ENCODE measurements around the gene CBLC. TPM values are rescaled to one million over a fixed set of nuclear protein-coding genes. Genes with fewer than 3 reads are reported as not detected.
A peak's percentile ranks its signal among the peaks of the same experiment; 100 is the strongest.
"Not testable (repeated sequence)": the region's sequence is repeated elsewhere in the genome, so short reads cannot be mapped to it uniquely, and the experiment has no call there.

CBLC gene
- total RNA-seq, 2 donors from 2014 or later, result 0.42 TPM; not detected in 1

DNA sequence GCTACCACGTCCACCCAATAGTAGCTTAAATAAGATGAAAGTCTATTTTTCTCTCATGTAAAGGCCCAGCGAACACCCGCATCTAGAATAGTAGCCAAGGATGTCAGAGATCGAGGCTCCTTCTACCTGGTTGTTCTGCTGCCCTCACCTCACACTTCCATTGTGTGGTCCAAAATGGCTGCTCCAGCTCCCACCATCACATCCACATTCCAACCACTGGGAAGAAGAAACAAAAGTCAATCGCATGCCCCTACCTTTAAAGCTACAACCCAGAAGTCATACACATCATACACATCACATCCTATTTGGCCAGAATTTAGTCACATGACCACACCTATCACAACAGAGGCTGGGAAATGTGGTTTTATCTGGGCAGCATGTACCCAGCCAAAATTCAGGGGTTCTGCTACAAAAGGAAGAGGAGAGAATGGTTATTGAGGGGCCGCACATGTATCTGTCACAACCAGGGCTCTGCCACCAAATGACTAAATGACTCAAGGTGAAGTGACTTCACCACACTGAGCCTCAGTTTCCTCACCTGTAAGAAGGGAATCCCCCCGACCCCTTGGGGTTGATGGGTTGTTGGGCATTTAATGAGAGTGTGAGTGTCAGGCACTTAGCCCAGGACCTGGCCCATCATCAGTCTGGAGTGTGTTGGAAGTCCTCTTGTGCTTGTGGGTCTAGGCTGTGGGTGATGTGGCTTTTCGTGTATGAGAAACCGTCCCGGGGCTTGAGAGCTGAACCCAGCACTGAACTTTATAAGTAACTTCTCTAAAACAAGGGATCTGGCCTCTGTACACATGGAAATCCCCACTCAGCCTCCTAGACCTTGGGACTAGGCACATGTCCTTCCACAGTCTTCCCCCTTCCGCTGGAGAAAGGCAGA, 10.2 kb upstream of the CBLC start:
- TF ChIP-seq, protein P1, sequence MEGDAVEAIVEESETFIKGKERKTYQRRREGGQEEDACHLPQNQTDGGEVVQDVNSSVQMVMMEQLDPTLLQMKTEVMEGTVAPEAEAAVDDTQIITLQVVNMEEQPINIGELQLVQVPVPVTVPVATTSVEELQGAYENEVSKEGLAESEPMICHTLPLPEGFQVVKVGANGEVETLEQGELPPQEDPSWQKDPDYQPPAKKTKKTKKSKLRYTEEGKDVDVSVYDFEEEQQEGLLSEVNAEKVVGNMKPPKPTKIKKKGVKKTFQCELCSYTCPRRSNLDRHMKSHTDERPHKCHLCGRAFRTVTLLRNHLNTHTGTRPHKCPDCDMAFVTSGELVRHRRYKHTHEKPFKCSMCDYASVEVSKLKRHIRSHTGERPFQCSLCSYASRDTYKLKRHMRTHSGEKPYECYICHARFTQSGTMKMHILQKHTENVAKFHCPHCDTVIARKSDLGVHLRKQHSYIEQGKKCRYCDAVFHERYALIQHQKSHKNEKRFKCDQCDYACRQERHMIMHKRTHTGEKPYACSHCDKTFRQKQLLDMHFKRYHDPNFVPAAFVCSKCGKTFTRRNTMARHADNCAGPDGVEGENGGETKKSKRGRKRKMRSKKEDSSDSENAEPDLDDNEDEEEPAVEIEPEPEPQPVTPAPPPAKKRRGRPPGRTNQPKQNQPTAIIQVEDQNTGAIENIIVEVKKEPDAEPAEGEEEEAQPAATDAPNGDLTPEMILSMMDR (IDR thresholded peaks at IDR 0.05), result no peak
- Histone ChIP-seq H3K36me3 (no peaks in the 10 kb centered on the region), H3K4me1 (ENCODE audit: control insufficient read depth in 1 of 2, low read depth in 2 of 2) (peaks cover 0 to 6% of the 10 kb centered on the region in 2 donors), H3K27me3 (replicated peaks; ENCODE audit: insufficient read depth) (no peaks in the 10 kb centered on the region), H3K4me3 (no peak overlapping the region), H3K27ac (no peak overlapping the region), H3K9me3 (no peaks in the 10 kb centered on the region)
- ATAC-seq (ENCODE audit: insufficient number of reproducible peaks, low FRiP score, low read depth) (no peak), DNase-seq (ENCODE audit: low spot score) (no peak)

DNA sequence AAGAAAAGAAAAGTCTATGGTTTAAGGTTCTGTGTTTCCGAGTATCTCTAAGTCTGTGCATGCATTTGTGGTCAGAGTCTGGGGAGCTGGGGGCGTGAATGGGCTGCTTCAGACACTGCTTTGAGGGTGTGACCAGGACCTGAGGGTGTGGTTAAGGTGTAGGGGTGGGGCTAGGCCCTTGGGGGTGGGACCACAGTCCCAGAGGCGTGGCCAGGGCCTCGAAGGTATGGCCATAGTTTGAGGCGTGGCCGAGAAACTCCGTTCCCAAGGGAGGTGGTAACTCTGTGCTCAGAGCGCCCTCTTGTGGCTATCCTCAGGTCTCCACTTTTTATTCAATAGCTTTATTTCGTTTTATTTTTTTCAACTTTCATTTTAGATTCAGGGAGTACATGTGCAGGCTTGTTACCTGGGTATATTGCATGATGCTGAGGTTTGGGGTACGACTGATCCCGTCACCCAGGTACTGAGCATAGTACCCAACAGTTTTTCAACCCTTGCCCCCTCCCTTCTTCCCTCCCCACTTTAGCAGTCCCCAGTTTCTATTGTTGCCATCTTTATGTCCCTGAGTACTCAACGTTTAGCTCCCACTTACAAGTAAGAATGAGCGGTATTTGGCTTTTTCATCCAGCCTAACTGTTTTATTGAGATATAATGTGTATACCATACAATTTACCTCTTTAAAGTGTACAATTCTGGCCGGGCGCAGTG, 7.0 kb upstream of the CBLC start:
- Histone ChIP-seq H3K4me1 (ENCODE audit: control insufficient read depth in 1 of 2, low read depth in 2 of 2) (peaks cover 0 to 6% of the 10 kb centered on the region in 2 donors), H3K36me3 (no peaks in the 10 kb centered on the region), H3K4me3 (no peak overlapping the region), H3K27me3 (replicated peaks; ENCODE audit: insufficient read depth) (no peaks in the 10 kb centered on the region), H3K27ac (no peak overlapping the region), H3K9me3 (no peaks in the 10 kb centered on the region)
- DNase-seq (ENCODE audit: low spot score) (peak; percentile 86), ATAC-seq (ENCODE audit: insufficient number of reproducible peaks, low FRiP score, low read depth) (peak; percentile 73)
- TF ChIP-seq, protein P1 (IDR thresholded peaks at IDR 0.05), result peak; percentile 88

DNA sequence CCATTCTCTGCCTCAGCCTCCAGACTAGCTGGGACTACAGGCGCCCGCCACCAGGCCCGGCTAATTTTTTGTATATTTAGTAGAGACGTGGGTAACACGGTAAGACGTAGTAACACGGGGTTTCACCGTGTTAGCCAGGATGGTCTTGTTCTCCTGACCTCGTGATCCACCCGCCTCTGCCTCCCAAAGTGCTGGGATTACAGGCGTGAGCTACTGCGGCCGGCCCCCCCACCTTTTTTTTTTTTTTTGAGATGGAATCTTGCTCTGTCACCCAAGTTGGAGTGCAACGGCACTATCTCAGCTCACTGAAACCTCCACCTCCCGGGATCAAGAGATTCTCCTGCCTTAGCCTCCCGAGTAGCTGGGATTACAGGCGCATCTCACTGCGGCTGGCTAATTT, 5.5 kb upstream of the CBLC start:
- H3K4me1 ChIP-seq (ENCODE audit: control insufficient read depth in 1 of 2, low read depth in 2 of 2); H3K4me3 ChIP-seq; H3K36me3 ChIP-seq; ATAC-seq (ENCODE audit: insufficient number of reproducible peaks, low FRiP score, low read depth); H3K9me3 ChIP-seq; DNase-seq (ENCODE audit: low spot score); H3K27ac ChIP-seq; H3K27me3 ChIP-seq (replicated peaks; ENCODE audit: insufficient read depth): not testable (repeated sequence)

DNA sequence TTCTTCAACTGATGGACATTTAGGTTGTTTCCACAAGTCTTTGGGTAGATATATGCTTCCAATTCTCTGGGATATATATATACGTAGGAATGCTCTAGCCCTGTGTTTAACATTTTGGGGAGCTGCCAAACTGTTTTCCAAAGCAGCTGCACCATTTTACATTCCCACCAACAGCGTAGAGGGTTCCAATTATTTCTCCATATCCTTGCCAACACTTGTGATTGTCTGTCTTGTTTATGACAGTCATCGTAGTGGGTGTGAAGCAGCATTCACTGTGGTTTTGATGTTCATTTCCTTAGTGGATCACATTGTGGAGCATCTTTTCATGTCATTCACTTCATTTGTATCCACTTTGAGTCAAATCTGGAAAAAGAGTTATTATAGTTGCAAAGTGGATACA, 4.7 kb upstream of the CBLC start:
- Histone ChIP-seq H3K27ac (no peak overlapping the region), H3K36me3 (no peaks in the 10 kb centered on the region), H3K4me1 (ENCODE audit: control insufficient read depth in 1 of 2, low read depth in 2 of 2) (peaks cover 0 to 6% of the 10 kb centered on the region in 2 donors), H3K27me3 (replicated peaks; ENCODE audit: insufficient read depth) (no peaks in the 10 kb centered on the region), H3K4me3 (no peak overlapping the region), H3K9me3 (no peaks in the 10 kb centered on the region)
- TF ChIP-seq, protein P1 (IDR thresholded peaks at IDR 0.05), result no peak
- no peak for ATAC-seq (ENCODE audit: insufficient number of reproducible peaks, low FRiP score, low read depth)
- no peak for DNase-seq (ENCODE audit: low spot score)

DNA sequence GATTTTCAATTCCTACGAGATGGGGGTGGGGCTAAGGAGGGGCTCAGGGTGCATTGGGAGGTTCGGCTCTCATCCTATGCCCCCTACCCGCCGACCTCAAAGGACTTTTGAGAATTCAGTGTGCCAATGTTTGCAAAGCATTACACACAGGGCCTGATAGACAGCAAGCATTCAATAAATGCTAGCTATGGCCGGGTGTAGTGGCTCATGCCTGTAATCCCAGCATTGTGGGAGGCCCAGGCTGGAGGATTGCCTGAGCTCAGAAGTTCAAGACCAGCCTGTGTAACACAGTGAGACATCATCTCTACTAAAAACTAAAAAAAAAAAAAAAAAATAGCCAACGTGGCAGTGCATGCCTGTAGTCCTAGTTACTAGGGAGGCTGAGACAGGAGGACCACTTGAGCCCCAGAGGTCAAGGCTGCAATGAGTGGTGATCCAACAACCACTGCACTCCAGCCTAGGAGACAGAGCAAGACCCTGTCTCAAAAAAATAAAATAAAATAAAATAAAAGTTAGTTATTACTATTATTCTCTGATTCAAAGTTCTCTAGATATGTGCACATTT, 1.9 kb upstream of the CBLC start:
- H3K4me3 ChIP-seq, result no peak overlapping the region
- TF ChIP-seq, protein P1 (IDR thresholded peaks at IDR 0.05), result no peak
- H3K36me3 ChIP-seq, result no peaks in the 10 kb centered on the region
- H3K27ac ChIP-seq, result no peak overlapping the region
- no peaks in the 10 kb centered on the region for H3K27me3 ChIP-seq (replicated peaks; ENCODE audit: insufficient read depth)
- no peaks in the 10 kb centered on the region for H3K4me1 ChIP-seq (ENCODE audit: control insufficient read depth in 1 of 2, low read depth in 2 of 2)
- no peak for DNase-seq (ENCODE audit: low spot score)
- no peaks in the 10 kb centered on the region for H3K9me3 ChIP-seq
- ATAC-seq (ENCODE audit: insufficient number of reproducible peaks, low FRiP score, low read depth), result no peak
